Neuronal stem cell (in vitro differentiated cells): Measurements from ENCODE around the gene RTL9. TPM values are rescaled to one million over a fixed set of nuclear protein-coding genes. Genes with fewer than 3 reads are reported as not detected.

ENCODE experiments used
- DNase-seq: peaks from one replicate; pipeline ENCODE4 v3.0.0-alpha.2; 2013; ENCODE audit warnings: low spot score
- H2AFZ ChIP-seq: one replicate; pipeline ENCODE4 v1.6.1; 2013; ENCODE audit warnings: mild to moderate bottlenecking, low read length, inconsistent platforms
- H2AK5ac ChIP-seq: 2 replicates; pipeline ENCODE4 v1.6.1; 2013; ENCODE audit warnings: low read depth, mild to moderate bottlenecking, inconsistent platforms, low read length, moderate library complexity, mixed read lengths
- H2BK120ac ChIP-seq: 2 replicates; pipeline ENCODE4 v1.6.1; 2013; ENCODE audit warnings: low read depth, mild to moderate bottlenecking, inconsistent platforms, low read length, moderate library complexity, mixed read lengths
- H2BK12ac ChIP-seq: one replicate; pipeline ENCODE4 v1.6.1; 2013; ENCODE audit warnings: low read length, inconsistent platforms
- H2BK15ac ChIP-seq: 2 replicates; pipeline ENCODE4 v1.6.1; 2013; ENCODE audit warnings: mild to moderate bottlenecking, low read length, inconsistent platforms, mixed read lengths
- H2BK5ac ChIP-seq: one replicate; pipeline ENCODE4 v1.6.1; 2013; ENCODE audit warnings: inconsistent platforms, mild to moderate bottlenecking, low read length, moderate library complexity
- H3K14ac ChIP-seq: one replicate; pipeline ENCODE4 v1.6.1; 2013; ENCODE audit warnings: low read length, inconsistent platforms
- H3K18ac ChIP-seq: 2 replicates; pipeline ENCODE4 v1.6.1; 2013; ENCODE audit warnings: low read length, inconsistent platforms
- H3K23ac ChIP-seq: 2 replicates; pipeline ENCODE4 v1.6.1; 2013; ENCODE audit warnings: low read depth, mild to moderate bottlenecking, mixed read lengths, low read length, inconsistent platforms; ENCODE audit not compliant: poor library complexity
- H3K27ac ChIP-seq: replicated peaks from 3 replicates; pipeline ENCODE4 v1.5.1; 2013; ENCODE audit warnings: low read length, inconsistent platforms
- H3K27me3 ChIP-seq, 3 experiments: 2 replicates each; pipeline ENCODE4 v1.6.1; 2013; ENCODE audit warnings: low read length in 3 of 3, mild to moderate bottlenecking in 2 of 3, inconsistent platforms in 1 of 3, low read depth in 1 of 3, mixed read lengths in 1 of 3, moderate library complexity in 1 of 3; ENCODE audit not compliant: control insufficient read depth in 3 of 3, insufficient read depth in 3 of 3
- H3K36me3 ChIP-seq, 2 donors: replicated peaks in 1 of 2; 2 replicates each; pipeline ENCODE4 v1.6.1; 2013; ENCODE audit warnings: low read length in 2 of 2; ENCODE audit not compliant: control insufficient read depth in 2 of 2, insufficient read depth in 2 of 2
- H3K4ac ChIP-seq: 2 replicates; pipeline ENCODE4 v1.6.1; 2013; ENCODE audit warnings: inconsistent platforms, mild to moderate bottlenecking, low read length, moderate library complexity
- H3K4me1 ChIP-seq, 2 donors: 1 replicate in 1 of 2; 2 replicates in 1 of 2; pipeline ENCODE4 v1.6.1; 2013; ENCODE audit warnings: low read length in 2 of 2, low read depth in 1 of 2; ENCODE audit not compliant: control insufficient read depth in 2 of 2, insufficient read depth in 1 of 2
- H3K4me2 ChIP-seq: one replicate; pipeline ENCODE4 v1.6.1; 2013; ENCODE audit warnings: mild to moderate bottlenecking, low read length, inconsistent platforms; ENCODE audit not compliant: insufficient read depth, poor library complexity, severe bottlenecking
- H3K4me3 ChIP-seq, 2 donors: 2 replicates each; pipeline ENCODE4 v1.5.1; 2013; ENCODE audit warnings: low read length in 2 of 2, mild to moderate bottlenecking in 2 of 2, inconsistent platforms in 1 of 2, moderate library complexity in 1 of 2
- H3K79me1 ChIP-seq: one replicate; pipeline ENCODE4 v1.6.1; 2013; ENCODE audit warnings: low read depth, mild to moderate bottlenecking, inconsistent platforms, low read length, moderate library complexity
- H3K9ac ChIP-seq: one replicate; pipeline ENCODE4 v1.6.1; 2013; ENCODE audit warnings: mild to moderate bottlenecking, low read depth, low read length, inconsistent platforms; ENCODE audit not compliant: poor library complexity
- H3K9me3 ChIP-seq, 2 donors: replicated peaks in 1 of 2; 2 replicates each; pipeline versions ENCODE3 to v1.6.1; 2013; ENCODE audit warnings: low read length in 2 of 2, mild to moderate bottlenecking in 2 of 2, inconsistent platforms in 1 of 2, low read depth in 1 of 2, mixed read lengths in 1 of 2, moderate library complexity in 1 of 2; ENCODE audit not compliant: control insufficient read depth in 2 of 2, insufficient read depth in 1 of 2
- H4K8ac ChIP-seq: one replicate; pipeline ENCODE4 v1.6.1; 2013; ENCODE audit warnings: low read depth, mild to moderate bottlenecking, inconsistent platforms, low read length, moderate library complexity
- H4K91ac ChIP-seq: one replicate; pipeline ENCODE4 v1.6.1; 2013; ENCODE audit warnings: low read length, low read depth, mild to moderate bottlenecking, inconsistent platforms; ENCODE audit not compliant: poor library complexity
- WGBS, 2 donors: extraction: QIAGEN DNeasy Blood & Tissue Kit; methylation state at CpG; one replicate each; pipeline ENCODE4 v1.1.7; 2013; ENCODE audit warnings: missing lambda C conversion rate in 2 of 2, mixed read lengths in 1 of 2; ENCODE audit not compliant: insufficient read length in 2 of 2, insufficient replicate concordance in 1 of 2; ENCODE audit errors: extremely low coverage in 2 of 2; 5-methylcytosine and 5-hydroxymethylcytosine counted together
- polyA plus RNA-seq, 2 experiments: library from polyadenylated mRNA; stranded (reverse); fragments of 200-250 nt; gene quantifications; one replicate each; pipeline ENCODE4 v1.2.3, GENCODE V29; 2013

The RTL9 gene
- 0.15 TPM for polyA plus RNA-seq (2013, experiment 1 of 2)
- 0.10 TPM for polyA plus RNA-seq (2013, experiment 2 of 2)

- no CpG with 5 or more reads among the region's 2 CpGs for WGBS, 2 donors
- no peak within 1 kb of the TSS for H3K9ac ChIP-seq
- H3K9me3 ChIP-seq = no peaks in the 10 kb centered on the region
These were observed at the start of gene RTL9 for GRCh38 chrX:110358548-110358947. Gene RTL9, plus strand, starts transcription at chrX:110358848. Its CDS starts 91,770 bp downstream, at chrX:110450618.

GRCh38 chrX:110310000-110310790 lies 48.5 kb upstream of the RTL9 start:
- no CpG with 5 or more reads among the region's 1 CpG for WGBS, 2 donors
- Histone ChIP-seq H4K91ac (no peak overlapping the region), H3K4ac (no peak overlapping the region), H3K4me3 (no peak overlapping the region), H2BK120ac (no peak overlapping the region), H3K9ac (no peak overlapping the region), H3K18ac (no peak overlapping the region), H4K8ac (no peak overlapping the region), H3K27me3 (no peaks in the 10 kb centered on the region), H2AK5ac (no peak overlapping the region), H2BK15ac (no peak overlapping the region), H2AFZ (no peak overlapping the region), H3K14ac (no peak overlapping the region), H3K36me3 (no peaks in the 10 kb centered on the region), H3K23ac (no peak overlapping the region), H3K4me1 (peaks cover 0 to 2% of the 10 kb centered on the region in 2 donors), H2BK5ac (no peak overlapping the region), H3K9me3 (no peaks in the 10 kb centered on the region), H3K79me1 (no peaks in the 10 kb centered on the region), H2BK12ac (no peak overlapping the region), H3K4me2 (no peak overlapping the region), H3K27ac (no peak overlapping the region)
- no peak for DNase-seq

More at GRCh38 chrX:110358548-110358947, at the start of gene RTL9:
- Histone ChIP-seq H2AK5ac (no peak within 1 kb of the TSS), H3K4me1 (no peaks in the 10 kb centered on the region), H3K4me2 (no peak within 1 kb of the TSS), H3K27ac (no peak within 1 kb of the TSS), H2BK5ac (no peak within 1 kb of the TSS), H3K27me3 (no peaks in the 10 kb centered on the region), H3K4me3 (no peak within 1 kb of the TSS), H2BK12ac (no peak within 1 kb of the TSS), H3K14ac (no peak within 1 kb of the TSS), H4K91ac (no peak within 1 kb of the TSS), H3K36me3 (no peaks in the 10 kb centered on the region), H2AFZ (no peak within 1 kb of the TSS), H3K79me1 (no peaks in the 10 kb centered on the region), H2BK120ac (no peak within 1 kb of the TSS), H3K18ac (no peak within 1 kb of the TSS), H3K23ac (no peak within 1 kb of the TSS), H4K8ac (no peak within 1 kb of the TSS), H2BK15ac (no peak within 1 kb of the TSS), H3K4ac (no peak within 1 kb of the TSS)
- no peak for DNase-seq

- Histone ChIP-seq H3K9ac (no peak overlapping the region), H2BK120ac (no peak overlapping the region), H3K79me1 (no peaks in the 10 kb centered on the region), H2BK5ac (no peak overlapping the region), H3K27ac (no peak overlapping the region), H2BK15ac (no peak overlapping the region), H3K36me3 (no peaks in the 10 kb centered on the region), H3K27me3 (no peaks in the 10 kb centered on the region), H3K4me2 (no peak overlapping the region), H3K4me3 (no peak overlapping the region), H3K23ac (no peak overlapping the region), H3K9me3 (no peaks in the 10 kb centered on the region), H3K4ac (no peak overlapping the region), H3K14ac (no peak overlapping the region), H4K8ac (no peak overlapping the region), H4K91ac (no peak overlapping the region), H2AK5ac (no peak overlapping the region), H2AFZ (no peak overlapping the region), H3K18ac (no peak overlapping the region), H2BK12ac (no peak overlapping the region), H3K4me1 (peaks cover 0 to 2% of the 10 kb centered on the region in 2 donors)
- DNase-seq = no peak
- WGBS, 2 donors = no CpG with 5 or more reads among the region's 1 CpG
These were observed 47.8 kb upstream of the RTL9 start for GRCh38 chrX:110310896-110311295.

- Histone ChIP-seq H3K36me3 (no peaks in the 10 kb centered on the region), H3K27me3 (no peaks in the 10 kb centered on the region), H2AFZ (no peak overlapping the region), H3K27ac (no peak overlapping the region), H4K8ac (no peak overlapping the region), H2BK5ac (no peak overlapping the region), H3K18ac (no peak overlapping the region), H4K91ac (no peak overlapping the region), H2BK12ac (no peak overlapping the region), H2BK15ac (no peak overlapping the region), H3K4me2 (no peak overlapping the region), H2BK120ac (no peak overlapping the region), H3K4me3 (no peak overlapping the region), H3K79me1 (no peaks in the 10 kb centered on the region), H3K4ac (no peak overlapping the region), H2AK5ac (no peak overlapping the region), H3K4me1 (peaks cover 0 to 2% of the 10 kb centered on the region in 2 donors), H3K9ac (no peak overlapping the region), H3K14ac (no peak overlapping the region), H3K23ac (no peak overlapping the region), H3K9me3 (no peaks in the 10 kb centered on the region)
- no CpG with 5 or more reads among the region's 1 CpG for WGBS, 2 donors
- DNase-seq = no peak
These were observed 47.0 kb upstream of the RTL9 start for GRCh38 chrX:110311437-110312230.
